IPS-NIHi7 (cell line): ENCODE results near the gene RTN1.

Experiments
- DNase-seq: peaks from one replicate; pipeline ENCODE4 v3.0.0; 2012; ENCODE audit warnings: mixed read lengths; ENCODE audit errors: extremely low spot score

The RTN1 gene

GRCh38 chr14:59849411-59850130 lies 21.0 kb downstream of the RTN1 start:
- no peak for DNase-seq

- no peak for DNase-seq
Observed at GRCh38 chr14:59848671-59849070, 21.9 kb downstream of the RTN1 start.

- no peak for DNase-seq
Observed at GRCh38 chr14:59847711-59848110, 22.9 kb downstream of the RTN1 start.

- no peak for DNase-seq
Observed at GRCh38 chr14:59846595-59846994, 24.0 kb downstream of the RTN1 start.

- DNase-seq = no peak
Observed at GRCh38 chr14:59845245-59845644, 25.3 kb downstream of the RTN1 start.

GRCh38 chr14:59844186-59844812 lies 26.3 kb downstream of the RTN1 start:
- DNase-seq = no peak

- DNase-seq = no peak
Observed at GRCh38 chr14:59836116-59836515, 34.5 kb downstream of the RTN1 start.

- DNase-seq = no peak
Observed at GRCh38 chr14:59832653-59833294, 37.8 kb downstream of the RTN1 start.

GRCh38 chr14:59831121-59831730 lies 39.4 kb downstream of the RTN1 start:
- DNase-seq = no peak

GRCh38 chr14:59830338-59830734 lies 40.2 kb downstream of the RTN1 start:
- peak; percentile 19 for DNase-seq

- no peak for DNase-seq
Observed at GRCh38 chr14:59829469-59830337, 40.9 kb downstream of the RTN1 start.

GRCh38 chr14:59828276-59828675 lies 42.3 kb downstream of the RTN1 start:
- no peak for DNase-seq

GRCh38 chr14:59827401-59827800 lies 43.2 kb downstream of the RTN1 start:
- no peak for DNase-seq

GRCh38 chr14:59826150-59826549 lies 44.4 kb downstream of the RTN1 start:
- no peak for DNase-seq

GRCh38 chr14:59823179-59823578 lies 47.4 kb downstream of the RTN1 start:
- DNase-seq = no peak

GRCh38 chr14:59819446-59820088 lies 51.0 kb downstream of the RTN1 start:
- DNase-seq = no peak

- DNase-seq = no peak
Observed at GRCh38 chr14:59816941-59817340, 53.6 kb downstream of the RTN1 start.

- no peak for DNase-seq
Observed at GRCh38 chr14:59814988-59815387, 55.6 kb downstream of the RTN1 start.

- peak; percentile 44 for DNase-seq
Observed at GRCh38 chr14:59811815-59812214, 58.8 kb downstream of the RTN1 start.

- no peak for DNase-seq
Observed at GRCh38 chr14:59811073-59811472, 59.5 kb downstream of the RTN1 start.

GRCh38 chr14:59803052-59803540 lies 67.5 kb downstream of the RTN1 start:
- DNase-seq = no peak
